ENCODE results near the gene MORC2.
A peak's percentile ranks its signal among the peaks of the same experiment; 100 is the strongest.

Gene MORC2

DNA sequence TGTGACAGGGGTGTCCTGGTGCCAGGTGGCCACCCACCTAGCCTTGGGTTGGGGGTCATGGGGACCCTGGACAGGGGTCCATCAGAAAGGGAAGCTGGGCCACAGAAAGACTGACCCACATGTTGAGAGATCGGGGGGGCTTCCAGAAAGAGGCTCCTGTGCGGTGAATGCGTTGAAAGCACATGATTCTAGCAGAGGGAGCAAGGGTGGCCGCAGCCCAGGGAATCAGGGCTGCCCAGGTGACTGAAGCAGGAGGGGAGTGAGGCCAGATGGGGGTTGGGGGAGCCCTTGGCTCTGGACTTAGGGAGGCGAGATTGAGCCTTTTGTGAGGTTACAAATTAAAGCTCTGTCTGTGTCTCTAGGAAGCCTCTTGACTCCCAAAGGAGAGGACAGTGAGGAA lies 80.7 kb downstream of the MORC2 start:
- DNase-seq (ENCODE audit: low spot score): no peak

DNA sequence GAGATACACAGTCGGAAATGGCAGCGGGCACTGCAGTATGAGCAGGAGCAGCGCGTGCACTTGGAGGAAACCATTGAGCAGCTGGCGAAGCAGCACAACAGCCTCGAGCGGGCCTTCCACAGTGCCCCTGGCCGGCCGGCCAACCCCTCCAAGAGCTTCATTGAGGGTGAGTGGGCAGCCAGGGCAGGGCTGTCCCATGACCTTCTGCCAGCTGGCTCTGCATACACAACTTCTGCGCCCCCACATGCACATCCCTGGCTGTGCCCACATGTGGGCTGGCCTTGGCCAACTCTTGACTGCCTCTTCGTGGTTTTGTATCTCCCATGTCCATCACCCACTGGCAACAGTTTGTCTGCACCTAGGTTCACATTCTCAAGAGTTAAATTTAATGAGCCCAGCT lies 81.1 kb downstream of the MORC2 start:
- DNase-seq (ENCODE audit: low spot score): no peak

DNA sequence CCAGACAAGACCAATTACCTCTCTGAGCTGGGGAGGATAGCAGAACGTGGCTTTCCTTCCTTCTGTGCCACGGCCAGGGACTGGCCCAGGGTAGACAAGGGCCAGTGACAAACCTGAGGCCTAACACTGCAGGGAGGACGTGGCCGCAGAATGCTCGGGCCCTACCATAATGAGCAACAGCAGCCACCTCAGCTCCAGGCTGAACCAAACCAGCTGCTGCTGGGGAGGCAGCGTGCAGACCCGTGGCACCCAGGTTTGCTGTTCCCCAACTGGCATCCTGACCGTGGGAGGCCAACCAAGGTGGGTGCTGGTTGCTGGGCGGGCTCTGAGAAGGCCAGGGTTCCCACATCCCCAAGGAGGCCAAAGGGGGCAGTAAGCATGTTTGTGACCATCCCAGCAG lies 83.0 kb downstream of the MORC2 start:
- no peak for DNase-seq (ENCODE audit: low spot score)

DNA sequence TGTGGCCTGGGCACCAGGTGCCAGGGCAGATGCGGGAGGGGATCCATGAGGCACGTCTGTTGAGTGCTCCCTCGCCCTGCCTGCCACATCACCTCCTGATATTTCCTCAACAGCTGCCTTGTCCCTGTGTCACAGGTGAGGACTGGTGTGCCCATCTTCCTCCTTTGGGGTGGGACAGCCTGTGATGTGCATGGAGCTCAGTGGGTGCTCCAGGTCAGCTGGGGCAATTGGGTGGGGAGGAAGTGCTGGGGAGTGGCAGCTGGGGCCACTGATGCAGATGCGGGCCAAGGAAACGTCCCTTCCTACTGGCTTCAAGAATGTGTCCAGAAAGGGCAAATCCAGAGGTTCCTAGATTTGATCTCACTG lies 83.6 kb downstream of the MORC2 start:
- DNase-seq (ENCODE audit: low spot score): no peak

DNA sequence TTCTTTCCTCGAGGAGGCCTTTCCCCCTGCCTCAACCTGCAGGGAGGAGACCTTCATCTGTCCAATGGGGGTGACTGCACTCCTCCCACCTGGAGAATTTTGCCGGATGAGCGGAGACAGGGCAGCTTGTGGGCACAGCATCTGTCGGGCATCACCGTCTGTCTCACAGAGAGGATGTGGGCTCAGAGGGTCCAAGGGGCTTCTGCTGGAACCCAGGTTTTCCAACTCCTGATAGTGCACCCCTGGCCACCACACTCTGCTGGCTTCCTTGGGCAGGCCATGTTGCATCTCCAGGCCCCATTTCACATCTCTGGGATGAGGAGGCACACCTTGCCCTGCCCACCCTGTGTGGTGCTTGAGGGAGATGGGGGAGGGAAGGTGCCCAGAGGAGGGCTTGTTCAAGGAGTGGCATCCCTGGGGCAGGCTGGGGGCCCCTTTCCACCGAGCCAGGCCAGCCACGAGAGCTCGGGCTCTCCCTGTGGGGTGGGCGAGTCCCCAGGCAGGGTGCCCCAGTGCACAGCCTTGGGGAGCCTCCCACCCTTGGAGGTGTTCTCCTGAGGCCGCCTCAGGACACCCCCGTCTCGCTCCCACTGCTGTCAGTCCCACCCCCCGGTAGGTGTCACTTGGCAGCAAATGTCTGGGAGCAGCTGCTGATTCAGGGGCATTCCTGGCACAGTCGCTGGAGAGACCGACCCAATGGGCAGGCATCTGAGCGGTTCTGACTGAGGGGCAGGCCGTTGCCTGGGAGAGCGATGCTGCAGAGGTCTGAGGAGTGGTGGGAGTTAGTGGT lies 84.2 kb downstream of the MORC2 start:
- DNase-seq (ENCODE audit: low spot score): no peak

DNA sequence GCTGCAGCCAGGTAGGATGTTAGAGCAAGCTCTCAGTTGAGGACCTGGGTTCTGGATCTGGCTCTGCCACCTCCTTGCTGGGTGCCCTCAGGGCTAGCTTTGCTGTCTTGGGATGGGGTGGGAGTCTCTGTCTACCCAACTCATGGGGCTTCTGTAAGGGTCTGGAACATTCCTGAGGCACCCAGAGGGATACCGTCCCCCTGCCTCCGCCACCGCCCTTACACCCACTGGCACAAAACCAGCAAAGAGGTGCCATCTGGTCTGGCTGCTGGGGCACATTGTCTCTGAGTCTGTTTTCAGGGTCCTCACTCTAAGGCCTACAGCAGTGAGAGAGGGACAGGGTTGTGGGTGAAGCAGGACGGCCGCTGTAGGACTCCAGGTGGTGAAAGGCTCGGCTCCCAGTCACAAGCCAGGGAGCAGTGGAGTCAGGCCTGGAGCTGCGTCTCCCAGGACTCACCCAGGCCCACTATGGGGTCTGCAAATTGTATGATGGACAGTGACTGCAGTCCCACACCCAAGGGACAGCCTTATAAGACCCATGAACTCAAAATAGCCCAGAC lies 84.9 kb downstream of the MORC2 start:
- no peak for DNase-seq (ENCODE audit: low spot score)

DNA sequence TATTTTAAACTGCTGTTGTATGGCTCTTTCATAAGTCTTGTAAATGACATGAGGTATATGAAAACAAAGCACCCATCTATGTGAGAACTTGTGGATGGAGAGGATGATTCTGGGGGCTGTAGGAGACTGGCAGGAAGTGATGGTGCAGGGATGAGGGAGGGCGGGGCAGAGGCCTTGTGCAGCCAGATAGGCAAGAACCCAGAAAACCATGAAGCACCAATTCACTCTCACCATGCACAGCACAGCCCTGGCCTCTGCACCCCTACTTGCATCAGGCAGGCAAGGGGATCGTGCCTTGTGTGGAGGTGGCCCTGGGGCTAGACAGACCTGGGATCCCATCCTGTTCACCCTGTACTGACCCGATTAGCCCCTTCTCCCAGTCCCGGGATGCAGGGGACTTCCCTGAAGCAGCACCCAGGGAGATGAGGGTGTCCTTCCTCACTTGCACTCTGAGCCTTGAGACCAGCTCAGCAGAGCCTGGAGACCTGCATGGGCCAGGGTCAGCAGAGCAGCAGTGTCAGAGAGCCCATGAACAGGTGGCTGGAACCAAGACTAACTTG lies 85.5 kb downstream of the MORC2 start:
- DNase-seq (ENCODE audit: low spot score): peak; percentile 81

DNA sequence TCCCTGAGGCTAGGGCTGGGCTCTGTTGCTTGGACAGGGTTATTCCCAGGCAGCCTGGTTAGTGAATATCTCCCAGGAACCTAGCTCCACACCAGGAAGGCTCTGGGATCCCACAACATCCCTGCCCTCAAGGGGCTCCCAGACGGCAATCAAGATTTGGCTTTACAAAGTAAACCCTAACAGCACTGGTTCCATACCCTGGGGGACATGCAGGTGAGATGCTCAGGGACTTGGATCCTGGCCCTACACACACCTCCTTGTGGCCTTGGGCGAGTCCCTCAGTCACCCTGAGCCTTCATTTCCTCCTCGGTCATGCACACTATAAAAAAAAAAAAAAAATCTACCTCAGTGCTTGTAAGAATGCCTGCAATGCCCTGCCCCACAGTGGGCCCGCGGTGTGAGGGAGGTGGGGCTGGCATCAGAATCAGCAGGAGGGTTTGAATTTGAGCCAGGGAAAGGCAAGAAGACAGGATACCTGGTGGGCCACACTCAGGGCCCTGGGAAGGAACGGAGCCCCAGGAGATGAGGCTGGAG lies 86.3 kb downstream of the MORC2 start:
- DNase-seq (ENCODE audit: low spot score): peak; percentile 63

DNA sequence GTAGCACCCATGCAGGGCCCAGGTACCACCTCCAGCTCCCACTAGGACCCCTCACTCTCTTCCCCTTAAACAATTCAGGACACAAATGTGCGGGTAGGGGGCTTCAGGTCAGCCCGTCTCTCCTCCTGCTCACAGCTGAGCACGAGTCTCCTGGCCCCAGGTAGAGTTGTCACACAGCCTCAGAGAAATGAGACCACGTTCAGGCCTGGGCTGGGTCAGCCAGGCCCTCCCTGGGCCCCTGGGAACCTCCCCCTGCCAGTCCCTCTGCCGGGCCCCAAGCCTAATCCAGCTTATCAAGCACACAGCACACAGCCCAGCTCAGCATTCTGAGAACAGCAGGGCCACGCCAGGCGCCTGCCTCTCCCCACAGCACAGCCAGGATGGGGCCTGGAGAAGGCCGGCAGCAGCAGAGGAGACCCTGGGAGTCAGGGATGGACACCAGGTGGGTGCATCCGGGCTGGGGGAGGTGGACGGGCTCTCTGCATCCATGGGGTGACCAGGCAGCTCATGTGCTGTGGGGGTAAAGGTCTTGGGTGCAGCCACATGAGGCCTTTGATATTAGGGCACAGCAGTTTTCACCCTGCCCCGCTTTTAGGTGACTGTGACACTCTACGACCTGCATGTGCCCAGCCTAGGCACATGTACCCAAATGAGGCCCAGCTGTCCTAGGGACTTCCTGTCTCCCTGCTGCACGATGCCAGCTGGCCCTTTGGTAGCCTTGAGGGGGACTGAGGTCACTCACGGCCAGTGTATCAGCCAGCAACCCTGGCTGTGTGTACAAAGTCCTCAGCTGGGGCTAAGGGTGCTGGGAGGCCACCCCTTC lies 87.0 kb downstream of the MORC2 start:
- DNase-seq (ENCODE audit: low spot score): peak; percentile 86

DNA sequence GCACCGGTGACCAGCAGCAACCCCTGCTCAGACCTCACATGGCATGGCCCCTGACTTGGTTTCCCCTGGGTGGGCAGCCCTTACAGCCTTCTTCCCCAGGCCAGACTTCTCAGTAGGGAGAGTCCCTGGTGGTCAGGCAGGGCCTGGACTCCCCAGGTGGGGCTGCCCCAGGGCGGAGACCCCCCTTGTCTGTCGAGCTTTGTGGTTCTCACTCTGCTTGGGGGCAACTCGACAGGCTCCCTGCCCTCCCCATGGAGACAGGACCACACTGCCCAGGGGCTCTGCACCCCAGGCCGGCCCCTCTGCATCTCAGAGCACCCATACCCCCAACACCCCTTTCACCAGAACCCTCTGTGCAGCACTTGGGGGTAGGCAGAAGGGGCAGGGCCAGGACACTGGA lies 87.7 kb downstream of the MORC2 start:
- DNase-seq (ENCODE audit: low spot score): no peak

DNA sequence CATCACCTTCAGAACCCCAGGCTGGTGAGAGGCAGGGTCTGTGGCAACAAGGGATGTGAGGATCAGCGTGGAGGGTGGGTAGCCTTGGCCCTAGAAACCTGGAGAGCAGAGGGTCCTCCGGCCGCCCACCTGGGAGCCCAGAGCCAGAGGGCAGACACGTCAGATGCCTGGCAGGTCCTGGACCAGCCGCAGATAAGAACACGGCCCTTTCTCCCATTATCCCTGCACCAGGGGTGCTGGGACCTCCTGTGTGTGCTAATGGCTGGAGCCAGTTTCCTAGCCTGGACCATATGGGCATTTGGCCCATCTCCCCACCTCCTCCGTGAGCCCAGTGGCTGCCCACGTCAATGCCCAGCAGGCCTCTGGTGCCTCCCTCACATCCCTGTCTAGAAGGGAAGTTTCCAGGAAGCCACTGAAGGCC lies 88.4 kb downstream of the MORC2 start:
- DNase-seq (ENCODE audit: low spot score): no peak

DNA sequence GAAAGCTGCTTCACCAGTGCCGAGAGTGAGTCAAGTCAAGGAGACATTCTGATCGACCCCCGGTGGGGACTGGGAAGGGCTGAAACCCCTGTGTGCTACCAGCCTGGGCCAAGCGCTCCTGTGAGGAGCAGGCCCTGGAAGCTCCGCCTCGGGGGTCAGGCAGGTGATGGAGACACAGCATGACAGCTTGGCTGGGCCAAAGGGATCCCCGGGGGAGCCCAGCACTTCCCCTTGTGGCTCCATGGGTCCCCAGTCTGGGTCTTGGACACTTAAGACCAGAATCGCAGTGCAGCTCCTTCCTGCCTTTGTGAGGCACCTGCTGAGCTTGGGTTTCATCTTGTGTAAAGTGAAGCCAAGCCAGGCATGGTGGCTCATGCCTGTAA lies 89.2 kb downstream of the MORC2 start:
- no peak for DNase-seq (ENCODE audit: low spot score)

DNA sequence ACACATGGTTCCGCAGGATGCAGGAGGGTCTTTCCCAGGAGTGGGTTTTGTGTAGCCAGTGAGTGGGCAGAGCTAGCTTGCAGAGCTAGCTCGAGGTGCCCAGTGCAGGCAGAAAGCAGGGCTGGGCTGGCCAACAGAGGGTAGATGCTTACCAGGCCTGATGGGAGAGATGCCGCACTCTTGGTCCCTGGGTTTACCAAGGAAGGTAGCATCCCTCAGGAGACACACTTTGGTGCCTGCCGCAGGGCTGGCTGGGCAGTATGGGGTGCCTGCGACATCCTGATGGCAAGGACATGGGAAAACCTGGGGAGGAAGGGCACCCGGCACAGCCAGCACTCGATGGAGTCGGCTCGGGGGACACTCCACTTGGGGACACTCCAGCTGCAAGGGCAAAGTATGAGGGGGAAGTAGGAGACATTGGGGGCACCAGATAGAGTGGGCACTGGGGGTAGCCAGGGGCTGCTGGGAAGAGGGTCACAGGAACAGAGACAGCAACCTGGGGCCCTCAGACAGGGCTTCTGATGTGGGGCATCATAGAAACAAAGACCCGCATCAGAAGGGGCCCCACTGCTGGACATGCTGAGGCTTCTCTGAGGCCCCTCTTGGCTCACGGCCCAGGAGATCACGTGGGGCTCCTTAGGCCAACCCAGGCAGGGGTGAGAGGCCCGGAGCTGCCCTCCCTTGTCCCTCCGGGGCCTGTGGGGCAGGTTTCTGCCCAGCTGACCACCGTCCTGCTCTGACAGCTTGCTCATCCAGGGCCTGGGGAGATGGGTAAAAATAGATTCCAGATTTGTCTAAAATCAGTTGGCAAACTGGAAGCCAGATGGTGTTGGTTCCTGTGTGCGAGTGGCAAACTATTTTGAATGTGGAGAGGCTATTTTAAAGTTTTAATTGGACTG lies 89.8 kb downstream of the MORC2 start:
- no peak for DNase-seq (ENCODE audit: low spot score)

DNA sequence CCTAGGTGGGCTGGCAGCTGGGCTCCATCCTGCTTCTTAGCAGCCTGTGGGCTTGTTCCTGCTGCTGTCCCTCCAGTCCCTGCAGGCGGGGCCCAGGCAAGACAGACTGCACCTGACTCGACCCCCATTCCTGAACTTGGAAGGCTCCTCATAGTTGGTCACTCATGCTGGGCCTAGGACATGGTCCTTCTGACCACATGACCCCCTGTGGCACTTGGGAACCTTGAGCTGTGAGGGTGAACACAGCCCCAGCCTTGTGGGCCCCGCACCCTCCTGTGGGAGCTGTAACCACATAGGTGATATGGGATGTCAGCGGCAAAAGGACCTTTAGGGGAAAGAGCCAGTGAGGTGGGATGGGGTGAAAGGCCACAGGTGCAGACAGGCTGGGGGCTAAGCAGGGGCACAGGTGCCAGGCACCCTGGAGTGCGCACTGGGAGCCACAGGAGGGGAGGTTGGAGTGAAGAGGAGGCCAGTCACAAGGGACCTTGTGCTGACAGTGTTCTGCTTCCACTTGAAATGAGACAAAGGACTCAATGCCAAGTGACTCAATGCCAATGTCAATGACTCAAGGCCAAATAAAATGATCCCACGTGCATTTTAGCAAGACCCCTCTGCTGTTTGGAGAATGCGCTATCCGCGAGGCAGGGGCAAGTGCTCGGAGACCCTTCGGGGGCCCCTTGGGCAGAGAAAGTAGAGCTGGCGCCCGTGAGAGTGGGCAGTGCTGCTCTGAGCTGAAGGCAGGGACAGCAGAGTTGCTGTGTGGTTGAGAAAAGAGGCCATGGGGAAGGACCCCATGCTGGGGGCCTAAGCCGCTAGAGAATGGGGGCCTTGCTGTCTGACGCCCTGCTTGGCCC lies 90.7 kb downstream of the MORC2 start:
- no peak for DNase-seq (ENCODE audit: low spot score)

DNA sequence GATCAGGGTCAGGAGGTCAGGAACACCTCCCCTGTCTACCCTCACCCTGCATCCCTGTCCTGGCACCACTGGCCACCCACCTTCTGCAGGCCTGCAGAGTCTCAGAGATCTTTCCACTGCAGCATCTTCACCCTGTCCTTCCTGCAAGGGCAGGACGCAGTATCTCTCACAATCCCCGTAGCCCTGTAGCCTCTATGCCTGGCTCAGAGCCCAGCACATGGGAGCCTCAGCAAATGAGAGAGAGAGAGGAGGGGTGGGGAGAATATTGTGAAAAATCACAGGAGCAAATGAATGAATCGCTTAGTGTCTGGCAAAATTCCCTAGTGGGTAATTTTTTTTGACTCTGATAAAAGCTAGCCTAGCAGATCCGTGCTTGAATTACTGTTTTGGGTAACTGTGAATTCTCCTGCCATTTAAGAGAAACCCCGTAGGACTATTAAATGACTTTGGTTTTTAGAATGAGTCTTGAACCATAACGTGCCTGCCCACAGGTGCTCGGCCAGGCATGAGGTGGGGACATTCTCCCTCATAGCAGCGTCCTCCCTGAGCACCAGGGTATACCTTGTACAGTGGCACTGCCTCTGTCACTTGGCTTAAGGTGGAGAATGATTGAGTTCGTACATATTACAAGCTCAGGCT lies 91.5 kb downstream of the MORC2 start:
- DNase-seq (ENCODE audit: low spot score): peak; percentile 50

DNA sequence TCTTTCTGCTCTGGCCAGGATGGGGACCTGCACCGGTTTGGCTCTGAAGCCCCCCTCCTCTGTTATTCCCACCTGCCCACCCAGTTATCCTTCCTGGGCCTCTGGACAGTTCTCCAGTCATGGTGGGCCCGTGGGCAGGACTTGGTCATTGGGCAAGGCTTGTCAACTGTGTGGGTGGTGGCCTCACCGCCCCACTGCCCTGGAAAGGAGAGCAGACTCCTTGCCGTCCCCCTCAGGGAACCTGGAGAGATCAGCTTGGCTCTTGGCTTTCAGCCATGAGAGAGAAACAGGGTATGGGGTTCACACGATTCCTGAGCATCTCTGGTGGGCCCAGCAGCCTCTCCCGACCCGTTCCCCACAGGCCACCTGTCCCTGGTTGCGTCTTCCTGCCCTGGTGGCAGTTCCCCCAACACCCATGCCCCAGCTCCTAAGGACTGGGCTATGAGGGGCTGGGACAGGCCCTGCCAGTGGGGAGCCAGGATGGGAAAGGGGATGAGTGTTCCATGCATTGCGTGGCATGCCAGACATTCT lies 92.3 kb downstream of the MORC2 start:
- no peak for DNase-seq (ENCODE audit: low spot score)

DNA sequence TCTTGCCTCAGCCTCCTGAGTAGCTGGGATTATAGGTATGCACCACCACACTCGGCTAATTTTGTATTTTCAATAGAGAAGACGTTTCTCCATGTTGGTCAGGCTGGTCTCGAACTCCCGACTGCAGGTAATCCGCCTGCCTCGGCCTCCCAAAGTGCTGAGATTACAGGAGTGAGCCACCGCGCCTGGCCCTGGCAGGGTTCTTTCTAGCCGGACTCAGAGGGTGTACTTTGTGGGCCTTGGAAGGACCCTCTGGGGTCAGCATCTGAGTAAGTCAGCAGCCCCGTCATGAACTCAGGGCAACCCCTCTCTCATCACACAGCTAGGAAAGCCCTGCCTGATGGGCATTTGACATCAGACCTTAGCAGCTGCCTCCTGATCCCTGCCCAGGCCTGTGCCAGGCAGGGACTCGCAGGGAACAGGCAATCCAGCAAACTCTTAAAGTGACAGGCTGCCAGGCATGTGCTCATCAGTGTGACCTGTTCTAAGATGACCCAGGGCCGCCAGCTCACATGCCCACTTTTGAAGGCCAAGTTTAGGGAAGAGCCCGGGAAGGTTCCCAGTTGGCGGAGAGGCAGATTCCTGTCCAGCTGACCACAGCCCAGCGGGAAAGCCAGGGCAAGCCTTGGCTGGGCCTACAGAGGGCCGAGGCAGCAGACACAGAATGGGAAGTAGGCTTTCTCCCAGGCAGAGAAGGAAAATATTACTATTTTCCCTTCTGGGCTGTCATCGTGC lies 92.9 kb downstream of the MORC2 start:
- DNase-seq (ENCODE audit: low spot score): no peak
